NCI-H82 (cell line): ENCODE measurements around the gene SCN8A.
A peak's percentile ranks its signal among the peaks of the same experiment; 100 is the strongest.

Experiments used
- DNase-seq: peaks from one replicate; lab custom pipeline; 2025; lab: John Stamatoyannopoulos, UW

The SCN8A gene

GRCh38 chr12:51672334-51672733 lies 81.3 kb downstream of the SCN8A start:
- no peak for DNase-seq

DNA sequence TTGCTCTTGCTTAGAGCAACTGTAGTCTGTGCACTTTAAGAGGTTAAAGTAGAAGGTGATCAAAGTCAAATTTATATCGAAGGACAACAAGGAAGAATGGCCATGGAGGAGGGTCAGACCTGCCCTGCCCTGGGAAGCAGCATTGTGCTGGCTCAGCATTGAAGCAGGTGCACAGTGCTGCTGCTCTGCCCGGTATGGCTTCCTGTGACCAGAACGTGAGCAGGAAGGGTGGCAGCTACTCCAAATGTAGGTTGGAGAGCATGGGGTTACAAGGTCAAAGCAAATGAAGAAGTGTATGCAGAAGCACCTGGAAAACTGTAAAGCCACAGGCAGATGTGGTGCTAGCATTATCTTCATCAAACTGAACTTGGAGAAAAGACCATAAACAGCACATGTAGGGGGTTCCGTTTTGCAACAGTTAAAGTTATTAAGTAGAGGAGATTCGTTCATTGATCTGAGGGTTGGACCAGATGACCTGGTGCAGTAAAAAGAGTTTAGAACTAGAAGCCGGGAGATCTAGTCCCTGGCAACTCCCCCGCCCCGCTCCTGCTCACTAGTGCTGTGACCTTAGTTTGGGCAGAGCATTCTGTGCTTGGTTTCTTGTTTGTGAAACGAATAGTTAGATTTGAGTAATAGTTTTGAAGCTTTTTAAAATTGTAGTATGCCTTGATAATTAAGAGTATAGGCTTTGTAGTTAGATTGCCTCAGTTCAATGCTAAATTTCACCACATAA lies 84.2 kb downstream of the SCN8A start:
- DNase-seq = no peak

GRCh38 chr12:51676875-51677274 lies 85.8 kb downstream of the SCN8A start:
- no peak for DNase-seq

DNA sequence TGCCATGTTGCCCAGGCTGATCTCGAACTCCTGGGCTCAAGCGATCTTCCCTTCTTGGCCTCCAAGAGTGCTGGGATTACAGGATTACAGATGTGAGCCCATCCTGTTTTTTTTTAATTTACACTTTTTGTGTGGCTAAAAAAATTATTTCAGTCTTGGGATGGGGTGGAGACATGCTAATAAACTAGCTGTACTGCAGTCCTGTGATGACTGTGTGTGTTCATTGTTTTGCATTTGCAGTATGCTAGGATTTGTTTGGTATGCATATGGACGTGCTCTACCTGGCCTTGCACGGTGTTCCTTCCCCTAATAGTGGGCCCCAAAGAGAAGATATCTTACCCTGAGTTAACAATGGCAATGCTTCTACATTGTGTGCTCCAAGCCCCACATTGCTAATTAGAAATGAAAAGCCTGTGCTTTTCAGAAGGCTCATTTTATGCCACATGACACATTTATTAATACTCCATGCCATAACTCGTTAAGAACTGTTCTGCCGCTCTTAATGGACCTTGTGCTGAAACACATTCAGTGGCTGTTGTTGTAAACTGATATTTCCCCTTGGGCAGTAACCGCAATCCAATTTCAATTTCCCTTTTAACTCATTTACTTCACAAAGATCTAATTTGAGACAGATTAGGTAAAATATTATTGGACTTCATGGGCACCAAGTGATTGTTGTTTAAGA lies 86.4 kb downstream of the SCN8A start:
- DNase-seq = no peak

DNA sequence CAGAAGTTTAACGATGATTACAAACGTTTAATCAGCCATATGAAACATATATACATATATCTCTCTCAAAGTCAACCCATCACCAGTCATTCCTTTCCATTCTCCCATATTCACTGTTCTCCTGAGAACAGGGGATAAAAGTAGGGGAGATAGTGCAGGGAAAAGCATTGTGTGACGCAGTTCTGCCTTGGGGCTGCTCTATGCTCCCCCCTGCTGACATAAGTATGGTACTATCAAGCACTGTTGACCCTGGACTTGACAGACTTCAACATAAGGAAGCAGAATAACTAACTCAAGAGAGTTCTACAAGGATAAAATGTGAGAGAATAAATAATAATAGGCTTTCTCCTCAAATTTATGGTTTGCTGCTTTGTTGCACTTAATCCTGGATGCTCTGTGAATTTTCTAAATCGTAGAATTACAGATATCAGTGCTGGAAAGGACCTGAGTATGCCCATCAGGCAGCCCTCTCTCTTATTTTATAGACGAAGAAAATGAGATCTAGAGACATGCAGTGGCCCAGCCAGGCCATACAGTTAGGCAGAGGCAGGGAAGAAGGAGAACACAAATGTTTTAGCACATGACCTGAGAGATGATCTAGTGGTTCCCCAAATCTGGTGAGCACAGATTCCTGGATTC lies 87.2 kb downstream of the SCN8A start:
- DNase-seq = peak; percentile 84

- no peak for DNase-seq
These were observed 91.9 kb downstream of the SCN8A start for GRCh38 chr12:51682981-51683380.

DNA sequence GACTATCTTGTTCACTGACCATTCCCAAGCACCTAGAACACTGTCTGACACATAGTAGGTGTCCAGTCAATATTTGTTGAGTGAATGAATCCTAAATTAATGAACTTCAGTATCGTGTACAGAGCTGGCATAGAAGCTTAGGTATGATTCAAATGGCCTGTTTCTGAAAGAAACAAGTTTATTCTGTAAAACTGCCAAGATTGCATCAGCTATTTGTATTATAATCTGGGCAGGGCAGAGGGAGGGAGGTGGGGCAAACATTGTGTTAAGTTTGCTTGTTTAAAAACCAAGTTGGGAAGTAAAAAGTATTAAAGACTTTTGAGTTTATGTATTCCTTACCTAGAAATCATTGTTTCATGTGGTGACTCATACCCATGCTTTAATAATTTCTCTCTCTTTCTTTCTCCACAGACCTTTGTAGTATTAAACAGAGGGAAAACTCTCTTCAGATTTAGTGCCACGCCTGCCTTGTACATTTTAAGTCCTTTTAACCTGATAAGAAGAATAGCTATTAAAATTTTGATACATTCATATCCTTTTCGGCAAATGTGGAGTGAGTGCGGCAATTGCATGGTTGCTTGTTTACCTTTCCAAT lies 92.8 kb downstream of the SCN8A start:
- no peak for DNase-seq

DNA sequence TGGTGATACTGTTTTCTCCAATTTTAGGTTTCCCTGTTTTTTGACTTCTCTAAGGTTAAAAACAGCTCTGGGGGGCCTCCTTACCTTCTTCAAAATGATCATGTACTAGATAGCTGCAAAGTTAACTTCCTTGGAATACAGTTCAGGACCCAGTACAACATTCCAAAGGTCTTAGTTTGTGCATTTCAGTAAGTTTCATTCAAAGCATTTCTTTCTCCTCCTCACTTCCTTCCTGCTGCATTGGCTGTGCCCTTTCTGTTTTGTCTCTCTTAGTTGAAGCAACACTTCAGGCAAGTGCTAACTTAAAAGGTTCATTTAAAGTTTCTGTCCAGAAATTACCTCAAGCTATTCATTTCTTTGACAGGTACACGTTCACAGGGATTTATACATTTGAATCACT lies 95.7 kb downstream of the SCN8A start:
- no peak for DNase-seq

- peak; percentile 89 for DNase-seq
These were observed 96.1 kb downstream of the SCN8A start for GRCh38 chr12:51687177-51687576.

- no peak for DNase-seq
These were observed 96.6 kb downstream of the SCN8A start for GRCh38 chr12:51687614-51688013.

GRCh38 chr12:51689983-51690382 lies 99.0 kb downstream of the SCN8A start:
- DNase-seq = no peak

DNA sequence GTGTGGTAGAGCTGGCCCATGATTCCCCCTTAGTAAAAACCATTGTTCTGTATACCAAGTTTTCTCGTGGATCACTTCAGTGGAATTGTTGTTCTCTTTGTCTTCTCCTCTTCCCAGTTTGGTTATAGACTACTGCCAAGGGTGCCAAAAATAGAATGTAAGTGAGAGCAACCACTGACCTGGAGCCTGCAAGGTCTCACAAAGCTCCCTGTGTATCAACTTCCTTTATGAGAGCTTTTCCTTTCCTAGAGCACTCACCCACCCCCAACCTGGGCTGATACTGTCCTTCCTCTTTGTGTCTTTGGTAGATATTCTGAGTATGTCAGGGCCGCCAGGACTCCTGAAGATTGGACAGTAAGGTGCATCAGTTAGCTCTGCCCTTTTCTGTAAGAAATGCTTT lies 101.0 kb downstream of the SCN8A start:
- DNase-seq = no peak

GRCh38 chr12:51693569-51693968 lies 102.5 kb downstream of the SCN8A start:
- DNase-seq = no peak

DNA sequence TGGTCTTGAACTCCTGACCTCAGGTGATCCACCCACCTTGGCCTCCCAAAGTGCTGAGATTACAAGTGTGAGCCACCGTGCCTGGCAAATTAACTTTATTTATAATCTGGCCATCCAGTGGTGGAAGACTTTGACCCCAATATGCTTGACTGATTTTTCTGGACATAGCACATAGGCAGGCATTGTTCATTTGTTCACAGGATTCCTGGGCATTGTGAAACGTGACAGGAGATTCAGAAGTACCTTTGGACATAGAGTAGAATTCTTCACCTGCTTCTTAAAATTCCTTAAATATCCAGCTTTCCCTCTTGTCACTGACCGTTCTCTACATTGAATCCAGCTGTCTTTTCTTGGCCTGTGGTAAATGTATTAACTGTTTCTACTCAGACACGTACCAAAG lies 103.1 kb downstream of the SCN8A start:
- DNase-seq = no peak

DNA sequence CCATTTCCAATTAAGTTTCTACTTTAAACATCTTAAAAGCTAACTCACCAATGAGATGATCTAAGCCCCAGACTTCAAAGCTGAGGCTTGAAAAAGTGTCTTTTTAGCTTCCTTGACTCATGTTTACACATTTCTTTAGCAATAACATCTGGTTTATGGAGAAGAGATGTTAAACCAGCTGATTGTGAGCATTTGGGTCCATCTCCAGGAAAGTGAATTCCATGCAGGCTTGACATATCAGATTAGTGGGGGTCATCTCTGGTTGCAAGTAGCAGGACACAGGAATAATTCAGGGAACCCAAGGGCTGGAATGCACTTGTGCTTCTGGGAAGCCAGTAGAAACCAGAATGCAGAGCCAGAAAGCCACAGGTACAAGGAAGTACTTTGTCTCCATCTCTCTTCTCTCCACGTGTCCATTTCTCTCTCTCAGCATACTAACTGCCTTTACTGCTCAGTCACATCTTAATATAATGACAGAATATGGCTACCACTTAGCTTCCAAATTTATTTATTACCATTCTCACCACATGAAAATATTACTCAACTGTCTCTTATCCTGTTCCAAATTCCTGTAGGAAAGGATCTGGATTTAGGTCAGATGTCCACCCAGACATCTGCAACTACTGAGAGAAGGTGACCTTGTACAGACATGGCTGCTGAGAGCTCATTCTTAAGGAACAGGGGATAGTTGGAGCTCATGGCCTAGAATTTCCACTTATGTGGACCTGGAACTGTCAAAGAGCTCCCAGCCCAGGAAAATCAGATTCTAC lies 104.4 kb downstream of the SCN8A start:
- no peak for DNase-seq

DNA sequence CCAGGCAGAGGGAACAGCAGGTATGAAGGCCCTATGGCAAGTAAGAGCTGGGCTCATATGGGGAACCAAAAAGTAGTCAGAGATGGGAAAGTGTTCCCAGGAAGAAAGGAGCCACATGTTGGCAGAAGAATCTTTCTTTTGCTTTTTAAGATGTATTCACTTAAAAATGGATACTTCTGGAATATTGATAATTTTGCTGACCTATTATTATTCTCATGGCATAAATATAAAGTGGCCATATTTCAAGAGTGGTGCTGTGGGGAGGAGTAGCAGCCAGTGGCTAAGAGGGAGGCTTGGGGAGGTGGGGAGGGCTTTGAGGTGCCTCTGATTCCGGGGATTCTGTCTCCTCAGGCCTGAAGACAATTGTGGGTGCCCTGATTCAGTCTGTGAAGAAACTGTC lies 108.2 kb downstream of the SCN8A start:
- DNase-seq = no peak

GRCh38 chr12:51700887-51701286 lies 109.9 kb downstream of the SCN8A start:
- DNase-seq = no peak

- no peak for DNase-seq
These were observed 111.6 kb downstream of the SCN8A start for GRCh38 chr12:51702587-51702986.

- DNase-seq = no peak
These were observed 114.4 kb downstream of the SCN8A start for GRCh38 chr12:51705450-51705849.

GRCh38 chr12:51706206-51706605 lies 115.2 kb downstream of the SCN8A start:
- DNase-seq = no peak

GRCh38 chr12:51714666-51715065 lies 123.6 kb downstream of the SCN8A start:
- no peak for DNase-seq

- DNase-seq = no peak
These were observed 126.4 kb downstream of the SCN8A start for GRCh38 chr12:51717326-51717925.
